Keratinocyte (primary cell): ENCODE data around the gene VAMP1. TPM values are rescaled to one million over a fixed set of nuclear protein-coding genes. Genes with fewer than 3 reads are reported as not detected.

Source experiments
- DNase-seq: peaks from one replicate; pipeline ENCODE4 v3.0.0-alpha.2; 2011; ENCODE audit warnings: low read depth, missing footprints, low spot score
- FAIRE-seq: peaks from 2 replicates; lab custom pipeline; 2011; peaks lifted over from hg19 to GRCh38; lab: Jason Lieb, UNC
- H2AFZ ChIP-seq: 2 replicates; pipeline ENCODE4 v1.6.0; 2012; ENCODE audit warnings: low read length, control low read depth, inconsistent platforms; ENCODE audit not compliant: control insufficient read depth
- H3K27ac ChIP-seq: 2 replicates; pipeline ENCODE4 v1.5.1; 2011; ENCODE audit warnings: low read length; ENCODE audit not compliant: control insufficient read depth, insufficient read depth
- H3K27me3 ChIP-seq: 3 replicates; pipeline ENCODE4 v1.6.0; 2011; ENCODE audit warnings: low read length; ENCODE audit not compliant: control insufficient read depth, insufficient read depth; ENCODE audit errors: extremely low read depth
- H3K36me3 ChIP-seq, 2 experiments: 2 replicates in 1 of 2; 3 replicates in 1 of 2; pipeline ENCODE4 v1.5.1; 2011; ENCODE audit warnings: low read length in 2 of 2, mild to moderate bottlenecking in 1 of 2; ENCODE audit not compliant: control insufficient read depth in 2 of 2, insufficient read depth in 2 of 2; ENCODE audit errors: extremely low read depth in 1 of 2
- H3K4me1 ChIP-seq: 3 replicates; pipeline ENCODE4 v1.5.1; 2011; ENCODE audit warnings: low read length; ENCODE audit not compliant: control insufficient read depth, insufficient read depth; ENCODE audit errors: extremely low read depth
- H3K4me2 ChIP-seq: 3 replicates; pipeline ENCODE4 v1.6.0; 2011; ENCODE audit warnings: low read depth, low read length; ENCODE audit not compliant: control insufficient read depth, insufficient read depth; ENCODE audit errors: extremely low read depth
- H3K4me3 ChIP-seq, 3 experiments: fragments of 200-600 bp in 1 of 3; sonication (generic) in 1 of 3; 2 replicates in 2 of 3; 3 replicates in 1 of 3; pipeline ENCODE4 v1.5.1; 2011 to 2016; ENCODE audit warnings: low read length in 3 of 3, mild to moderate bottlenecking in 3 of 3, control low read depth in 2 of 3, inconsistent platforms in 1 of 3, low read depth in 1 of 3, mixed read lengths in 1 of 3, mixed run types in 1 of 3, moderate library complexity in 1 of 3; ENCODE audit not compliant: control insufficient read depth in 2 of 3, insufficient read depth in 2 of 3; ENCODE audit errors: extremely low read depth in 1 of 3
- H3K79me2 ChIP-seq: 2 replicates; pipeline ENCODE4 v1.6.0; 2012; ENCODE audit warnings: low read length; ENCODE audit not compliant: control insufficient read depth, insufficient read depth
- H3K9ac ChIP-seq: 3 replicates; pipeline ENCODE4 v1.6.0; 2011; ENCODE audit warnings: low read length; ENCODE audit not compliant: control insufficient read depth, insufficient read depth; ENCODE audit errors: extremely low read depth
- H3K9me1 ChIP-seq: 3 replicates; pipeline ENCODE4 v1.6.0; 2011; ENCODE audit warnings: low read length; ENCODE audit not compliant: control insufficient read depth, insufficient read depth; ENCODE audit errors: extremely low read depth
- H3K9me3 ChIP-seq: 2 replicates; pipeline ENCODE4 v1.5.1; 2012; ENCODE audit warnings: low read depth, low read length; ENCODE audit not compliant: control insufficient read depth
- H4K20me1 ChIP-seq: 3 replicates; pipeline ENCODE4 v1.6.0; 2011; ENCODE audit warnings: low read length; ENCODE audit not compliant: control insufficient read depth, insufficient read depth; ENCODE audit errors: extremely low read depth
- EZH2 ChIP-seq: IDR thresholded peaks from one replicate; pipeline ENCODE4 v1.6.1; 2012; ENCODE audit warnings: inconsistent platforms, mild to moderate bottlenecking, low read length, moderate library complexity
- dilution Hi-C: fragments of 300-500 bp; cut with MboI; formaldehyde crosslinking; loops from one replicate; pipeline ENCODE4 v1.7.0; 2020; ENCODE audit warnings: low sequenced_read_pairs; ENCODE audit not compliant: extremely low pct_ligation_motif_present
- polyA plus RNA-seq, 5 experiments: library from polyadenylated mRNA; depleted of rRNA in 3 of 5; stranded (reverse) in 3 of 5; stranded (forward) in 1 of 5; unstranded in 1 of 5; fragments of >200 nt; gene quantifications; 1 replicate in 1 of 5; 2 replicates in 3 of 5; 3 replicates in 1 of 5; pipeline versions ENCODE4 v1.2.1 to v1.2.3, GENCODE V29; 2011 to 2012; ENCODE audit warnings: missing spikeins in 2 of 5, low read depth in 1 of 5, low replicate concordance in 1 of 5
- TF ChIP-seq, protein P1 (sequence below), 3 experiments: IDR thresholded peaks in 1 of 3; conservative IDR thresholded peaks in 1 of 3; optimal IDR thresholded peaks in 1 of 3; 2 replicates in 2 of 3; 3 replicates in 1 of 3; pipeline versions ENCODE3 to v1.5.1; 2011; ENCODE audit warnings: low read length in 3 of 3, mild to moderate bottlenecking in 3 of 3, moderate library complexity in 2 of 3, control low read depth in 1 of 3, inconsistent platforms in 1 of 3; ENCODE audit not compliant: insufficient read depth in 2 of 3; ENCODE audit errors: extremely low read depth in 1 of 3

VAMP1 gene
- polyA plus RNA-seq, 1 donor (not counting 4 experiments of a cell fraction or from before 2014, with no cell fraction given) = 6.7 TPM

DNA sequence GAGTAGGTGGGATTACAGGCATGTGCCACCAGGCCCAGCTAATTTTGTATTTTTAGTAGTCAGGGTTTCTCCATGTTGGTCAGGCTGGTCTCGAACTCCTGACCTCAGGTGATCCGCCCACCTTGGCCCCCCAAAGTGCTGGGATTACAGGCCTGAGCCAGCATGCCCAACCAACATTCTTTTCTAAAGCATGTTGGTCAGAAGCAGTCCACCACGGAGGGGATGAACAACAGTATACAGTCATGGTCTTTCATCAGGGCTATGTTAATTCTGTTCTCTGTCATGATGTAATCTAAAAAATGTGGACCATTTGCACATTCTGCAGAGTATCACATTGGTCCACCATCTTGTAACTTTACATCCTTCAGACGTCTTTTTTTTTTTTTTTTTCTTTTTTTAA lies 19.0 kb upstream of the VAMP1 start:
- Histone ChIP-seq H3K4me3 (no peak overlapping the region), H4K20me1 (no peaks in the 10 kb centered on the region), H3K9me3 (no peaks in the 10 kb centered on the region), H2AFZ (no peak overlapping the region), H3K27ac (no peak overlapping the region), H3K27me3 (no peaks in the 10 kb centered on the region), H3K4me1 (peaks cover 10% of the 10 kb centered on the region), H3K4me2 (no peak overlapping the region), H3K79me2 (peaks cover 13% of the 10 kb centered on the region), H3K36me3 (no peaks in the 10 kb centered on the region), H3K9me1 (no peaks in the 10 kb centered on the region), H3K9ac (no peak overlapping the region)
- dilution Hi-C loops = no loop called here
- no peak for FAIRE-seq
- TF ChIP-seq, protein P1, sequence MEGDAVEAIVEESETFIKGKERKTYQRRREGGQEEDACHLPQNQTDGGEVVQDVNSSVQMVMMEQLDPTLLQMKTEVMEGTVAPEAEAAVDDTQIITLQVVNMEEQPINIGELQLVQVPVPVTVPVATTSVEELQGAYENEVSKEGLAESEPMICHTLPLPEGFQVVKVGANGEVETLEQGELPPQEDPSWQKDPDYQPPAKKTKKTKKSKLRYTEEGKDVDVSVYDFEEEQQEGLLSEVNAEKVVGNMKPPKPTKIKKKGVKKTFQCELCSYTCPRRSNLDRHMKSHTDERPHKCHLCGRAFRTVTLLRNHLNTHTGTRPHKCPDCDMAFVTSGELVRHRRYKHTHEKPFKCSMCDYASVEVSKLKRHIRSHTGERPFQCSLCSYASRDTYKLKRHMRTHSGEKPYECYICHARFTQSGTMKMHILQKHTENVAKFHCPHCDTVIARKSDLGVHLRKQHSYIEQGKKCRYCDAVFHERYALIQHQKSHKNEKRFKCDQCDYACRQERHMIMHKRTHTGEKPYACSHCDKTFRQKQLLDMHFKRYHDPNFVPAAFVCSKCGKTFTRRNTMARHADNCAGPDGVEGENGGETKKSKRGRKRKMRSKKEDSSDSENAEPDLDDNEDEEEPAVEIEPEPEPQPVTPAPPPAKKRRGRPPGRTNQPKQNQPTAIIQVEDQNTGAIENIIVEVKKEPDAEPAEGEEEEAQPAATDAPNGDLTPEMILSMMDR (optimal IDR thresholded peaks at IDR 0.05 in 1 of 3, IDR thresholded peaks at IDR 0.05 in 1 of 3, conservative IDR thresholded peaks at IDR 0.05 in 1 of 3; ENCODE audit: extremely low read depth in 1 of 3, insufficient read depth in 2 of 3, low read length in 3 of 3) = no peak
- TF ChIP-seq EZH2 = no peak
- no peak for DNase-seq

DNA sequence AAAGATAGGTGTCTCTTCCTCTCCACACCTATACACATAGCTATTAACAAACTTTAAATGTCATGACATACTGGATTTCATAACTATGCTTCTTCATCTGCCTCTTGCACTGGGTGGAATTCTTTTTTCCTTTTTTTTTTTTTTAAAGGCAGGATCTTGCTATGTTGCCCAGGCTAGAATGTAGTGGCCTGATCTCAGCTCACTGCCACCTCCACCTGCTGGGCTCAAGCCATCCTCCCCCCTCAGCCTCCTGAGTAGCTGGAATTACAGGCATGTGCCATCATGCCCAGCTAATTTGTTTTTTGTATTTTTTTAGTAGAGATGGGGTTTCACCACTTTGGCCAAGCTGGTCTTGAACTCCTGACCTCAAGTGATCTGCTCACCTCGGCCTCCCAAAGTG lies 17.8 kb upstream of the VAMP1 start:
- DNase-seq (no peak), FAIRE-seq (no peak)
- no peaks in the 10 kb centered on the region for H3K9me3 ChIP-seq
- peaks cover 7% of the 10 kb centered on the region for H3K4me1 ChIP-seq
- TF ChIP-seq, protein P1 (optimal IDR thresholded peaks at IDR 0.05 in 1 of 3, IDR thresholded peaks at IDR 0.05 in 1 of 3, conservative IDR thresholded peaks at IDR 0.05 in 1 of 3; ENCODE audit: extremely low read depth in 1 of 3, insufficient read depth in 2 of 3, low read length in 3 of 3) = no peak
- no peak for TF ChIP-seq EZH2
- no peak overlapping the region for H3K9ac ChIP-seq
- H2AFZ ChIP-seq = no peak overlapping the region
- H3K79me2 ChIP-seq = peaks cover 12% of the 10 kb centered on the region
- no peaks in the 10 kb centered on the region for H3K9me1 ChIP-seq
- H3K4me2 ChIP-seq = no peak overlapping the region
- H3K36me3 ChIP-seq = no peaks in the 10 kb centered on the region
- no peak overlapping the region for H3K4me3 ChIP-seq
- no peaks in the 10 kb centered on the region for H3K27me3 ChIP-seq
- H4K20me1 ChIP-seq = no peaks in the 10 kb centered on the region
- dilution Hi-C loops = no loop called here
- no peak overlapping the region for H3K27ac ChIP-seq
